Suppressor macrophage (primary cell): Measurements from ENCODE around the gene NEU2.
A peak's percentile ranks its signal among the peaks of the same experiment; 100 is the strongest.

Experiments used
- DNase-seq, 4 experiments: peaks; one replicate each; pipeline ENCODE4 v3.0.0-alpha.2; 2020 to 2022

The NEU2 gene

GRCh38 chr2:233058717-233059546, 26.5 kb downstream of the NEU2 start:
- no peak for DNase-seq

- peak in 1 of 4 experiments; percentile 60 for DNase-seq
Measured at GRCh38 chr2:233059547-233059796, 27.0 kb downstream of the NEU2 start.

- peak; percentile 86 to 93 (median 91) for DNase-seq
Measured at GRCh38 chr2:233059797-233060500, 27.5 kb downstream of the NEU2 start, which contains the start of gene INPP5D. Gene INPP5D, plus strand, starts transcription at chr2:233060342. Its CDS starts 137 bp downstream, at chr2:233060479.

- DNase-seq, result no peak
Measured at GRCh38 chr2:233060501-233060979, 28.1 kb downstream of the NEU2 start.

GRCh38 chr2:233060980-233061590, 28.6 kb downstream of the NEU2 start:
- peak; percentile 67 to 83 (median 81) for DNase-seq

GRCh38 chr2:233061591-233062450, 29.3 kb downstream of the NEU2 start:
- DNase-seq, result peak; percentile 43 to 75 (median 60)

- peak in 3 of 4 experiments; percentile 39 to 56 (median 55) for DNase-seq
Measured at GRCh38 chr2:233062451-233062850, 30.0 kb downstream of the NEU2 start.

GRCh38 chr2:233062946-233063268, 30.4 kb downstream of the NEU2 start:
- DNase-seq, result no peak

GRCh38 chr2:233063269-233063975, 30.9 kb downstream of the NEU2 start:
- DNase-seq, result peak in 3 of 4 experiments; percentile 45 to 56 (median 51)

GRCh38 chr2:233063976-233064411, 31.5 kb downstream of the NEU2 start:
- DNase-seq, result peak in 2 of 4 experiments; percentile 12 to 46

- peak in 2 of 4 experiments; percentile 34 to 37 for DNase-seq
Measured at GRCh38 chr2:233064530-233065199, 32.2 kb downstream of the NEU2 start.

GRCh38 chr2:233065200-233065589, 32.7 kb downstream of the NEU2 start:
- peak in 1 of 4 experiments; percentile 37 for DNase-seq

- DNase-seq, result no peak
Measured at GRCh38 chr2:233065954-233066470, 33.5 kb downstream of the NEU2 start.

GRCh38 chr2:233068762-233069418, 36.4 kb downstream of the NEU2 start:
- peak in 3 of 4 experiments; percentile 32 to 42 (median 41) for DNase-seq

- peak in 1 of 4 experiments; percentile 1 for DNase-seq
Measured at GRCh38 chr2:233072838-233073237, 40.4 kb downstream of the NEU2 start.

GRCh38 chr2:233074106-233074505, 41.6 kb downstream of the NEU2 start:
- no peak for DNase-seq

- peak in 3 of 4 experiments; percentile 57 to 69 (median 64) for DNase-seq
Measured at GRCh38 chr2:233075141-233075965, 42.9 kb downstream of the NEU2 start.

- DNase-seq, result peak; percentile 56 to 81 (median 80)
Measured at GRCh38 chr2:233075966-233076339, 43.5 kb downstream of the NEU2 start.

- DNase-seq, result no peak
Measured at GRCh38 chr2:233076749-233077148, 44.3 kb downstream of the NEU2 start.
